Panc1 (cell line): ENCODE measurements around the gene NPB.

Source experiments
- CTCF ChIP-seq: fragments of 450-650 bp; IDR thresholded peaks from 2 replicates; pipeline ENCODE4 v1.5.1; 2017; ENCODE audit warnings: mild to moderate bottlenecking
- REST ChIP-seq, 2 experiments: IDR thresholded peaks; 2 replicates each; pipeline ENCODE4 v1.6.1; 2011 to 2012; ENCODE audit warnings: low read depth in 2 of 2, control low read depth in 1 of 2, low read length in 1 of 2, mild to moderate bottlenecking in 1 of 2, moderate library complexity in 1 of 2; ENCODE audit not compliant: insufficient read depth in 1 of 2
- TCF7L2 ChIP-seq: IDR thresholded peaks from 2 replicates; pipeline ENCODE4 v1.6.1; 2011; ENCODE audit warnings: mild to moderate bottlenecking, low read depth, low read length, inconsistent platforms

DNA sequence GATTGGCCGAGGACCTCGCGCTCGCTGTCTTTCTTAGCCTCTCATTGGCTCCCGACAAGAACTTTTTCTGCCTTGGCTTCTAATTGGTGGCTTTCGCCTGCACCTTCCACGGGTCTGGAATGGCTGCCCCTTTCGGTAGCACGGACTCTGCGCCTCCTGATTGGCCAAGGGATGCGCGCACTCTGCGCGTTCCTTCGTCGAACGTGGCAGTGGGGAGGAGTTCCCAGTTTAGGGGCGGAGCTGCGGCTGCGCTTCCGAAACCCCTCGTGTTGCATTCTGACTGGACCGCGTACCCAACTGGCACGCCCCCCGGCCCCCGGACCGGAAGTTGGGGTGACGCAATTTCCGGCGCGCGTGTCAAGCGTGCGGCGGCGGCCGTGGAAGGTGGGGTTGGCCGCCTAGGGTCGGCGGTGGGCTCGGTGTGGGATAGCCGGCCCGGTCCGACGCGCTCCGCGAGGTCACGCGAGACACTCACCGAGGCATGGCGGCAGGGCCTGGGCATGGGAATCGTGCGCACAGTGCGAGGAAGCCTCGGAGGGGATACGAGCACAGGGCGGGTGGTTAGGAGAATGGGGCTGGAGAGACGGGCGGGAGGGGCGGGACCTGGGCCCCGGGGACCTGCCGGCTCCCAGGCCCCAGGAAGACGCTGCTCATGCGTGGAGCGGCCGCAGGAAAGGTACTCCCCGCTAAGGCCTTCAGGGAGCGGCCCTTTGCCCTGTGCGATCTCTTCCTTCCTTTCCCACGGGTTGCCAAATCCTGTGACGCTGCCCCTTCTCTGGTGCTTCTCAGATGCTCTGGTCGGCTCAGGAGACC, 41.1 kb upstream of the NPB start:
- no peak for TF ChIP-seq TCF7L2
- no peak for TF ChIP-seq CTCF
- TF ChIP-seq REST (IDR thresholded peaks at IDR 0.05; ENCODE audit: insufficient read depth in 1 of 2, low read depth in 2 of 2, low read length in 1 of 2) = peak in 1 of 2 experiments; percentile 59; a peak in 1 of 4 replicates
